ENCODE data around the gene GRK6. TPM values are rescaled to one million over a fixed set of nuclear protein-coding genes. Genes with fewer than 3 reads are reported as not detected.

Gene GRK6
- total RNA-seq, 6 donors from 2014 or later = 26.8 to 85.9 (median 56.6) TPM

- Histone ChIP-seq H3K27ac (peak overlapping the region; percentile 53 to 71 (median 66)), H3K27me3 (no peaks in the 10 kb centered on the region)
- ATAC-seq (ENCODE audit: low FRiP score in 2 of 2) = peak in 1 of 2 donors; percentile 25
Measured at GRCh38 chr5:177479774-177480173, 53.3 kb downstream of the GRK6 start.

GRCh38 chr5:177482359-177482795 is 55.9 kb downstream of the GRK6 start:
- Histone ChIP-seq H3K4me3 (no peak overlapping the region), H3K36me3 (peaks cover 0 to 51% (median 27%) of the 10 kb centered on the region in 4 donors), H3K4me1 (peaks cover 18 to 24% (median 20%) of the 10 kb centered on the region in 4 donors), H3K27ac (no peak overlapping the region), H3K9me3 (no peaks in the 10 kb centered on the region), H3K27me3 (no peaks in the 10 kb centered on the region)
- DNase-seq = no peak
- no peak for TF ChIP-seq POLR2A (IDR thresholded peaks at IDR 0.05)
- no peak for TF ChIP-seq EP300 (IDR thresholded peaks at IDR 0.05)
- TF ChIP-seq CTCF (IDR thresholded peaks at IDR 0.05) = no peak
- no peak for TF ChIP-seq POLR2AphosphoS5 (IDR thresholded peaks at IDR 0.05)
- 93 to 97% methylated on average over 10 of the region's 10 CpGs for WGBS, 2 donors
- no peak for ATAC-seq (ENCODE audit: low FRiP score in 2 of 2)

More at GRCh38 chr5:177479774-177480173, 53.3 kb downstream of the GRK6 start:
- Histone ChIP-seq H3K36me3 (peaks cover 0 to 28% (median 15%) of the 10 kb centered on the region in 4 donors), H3K4me1 (peaks cover 18 to 25% (median 23%) of the 10 kb centered on the region in 4 donors), H3K9me3 (no peaks in the 10 kb centered on the region), H3K4me3 (no peak overlapping the region)
- 68 to 77% methylated on average over 14 of the region's 14 CpGs for WGBS, 2 donors
- DNase-seq = no peak
- no peak for TF ChIP-seq POLR2A (IDR thresholded peaks at IDR 0.05)
- TF ChIP-seq EP300 (IDR thresholded peaks at IDR 0.05) = no peak
- TF ChIP-seq POLR2AphosphoS5 (IDR thresholded peaks at IDR 0.05) = no peak
- no peak for TF ChIP-seq CTCF (IDR thresholded peaks at IDR 0.05)

- no peak for TF ChIP-seq CTCF (IDR thresholded peaks at IDR 0.05)
- TF ChIP-seq POLR2A (IDR thresholded peaks at IDR 0.05) = no peak
- TF ChIP-seq POLR2AphosphoS5 (IDR thresholded peaks at IDR 0.05) = no peak
- no peak for TF ChIP-seq EP300 (IDR thresholded peaks at IDR 0.05)
- 95 to 98% methylated on average over 8 to 9 of the region's 9 CpGs for WGBS, 2 donors
Measured at GRCh38 chr5:177483042-177483441, 56.6 kb downstream of the GRK6 start.

GRCh38 chr5:177483994-177484901 is 57.8 kb downstream of the GRK6 start:
- 89 to 93% methylated on average over 20 to 22 of the region's 22 CpGs for WGBS, 2 donors
- H3K27me3 ChIP-seq = no peaks in the 10 kb centered on the region
- no peak overlapping the region for H3K27ac ChIP-seq
- no peak for TF ChIP-seq EP300 (IDR thresholded peaks at IDR 0.05)
- no peak for TF ChIP-seq CTCF (IDR thresholded peaks at IDR 0.05)
- TF ChIP-seq POLR2A (IDR thresholded peaks at IDR 0.05) = no peak
- no peak for TF ChIP-seq POLR2AphosphoS5 (IDR thresholded peaks at IDR 0.05)
- no peaks in the 10 kb centered on the region for H3K9me3 ChIP-seq
- peaks cover 4 to 68% (median 43%) of the 10 kb centered on the region in 4 donors for H3K36me3 ChIP-seq
- DNase-seq (no peak), ATAC-seq (ENCODE audit: low FRiP score in 2 of 2) (no peak)
- peaks cover 8 to 10% (median 9%) of the 10 kb centered on the region in 4 donors for H3K4me1 ChIP-seq
- no peak overlapping the region for H3K4me3 ChIP-seq

More at GRCh38 chr5:177483042-177483441, 56.6 kb downstream of the GRK6 start:
- Histone ChIP-seq H3K27me3 (no peaks in the 10 kb centered on the region), H3K4me3 (no peak overlapping the region), H3K9me3 (no peaks in the 10 kb centered on the region), H3K36me3 (peaks cover 4 to 57% (median 33%) of the 10 kb centered on the region in 4 donors), H3K4me1 (peaks cover 18 to 21% (median 19%) of the 10 kb centered on the region in 4 donors), H3K27ac (no peak overlapping the region)
- ATAC-seq (ENCODE audit: low FRiP score in 2 of 2) (no peak), DNase-seq (no peak)
